Measurements from ENCODE around the gene SAMD3. TPM values are rescaled to one million over a fixed set of nuclear protein-coding genes. Genes with fewer than 3 reads are reported as not detected.

SAMD3 gene
- total RNA-seq, 1 experiment from 2014 or later = 7.5 TPM

- Histone ChIP-seq H3K9ac (ENCODE audit: low read length) (no peak overlapping the region), H3K4me2 (ENCODE audit: low read length) (no peak overlapping the region), H3K79me2 (ENCODE audit: insufficient read depth, low read length) (no peaks in the 10 kb centered on the region), H3K9me3 (ENCODE audit: control insufficient read depth in 1 of 2, insufficient read depth in 1 of 2, low read depth in 1 of 2, low read length in 2 of 2) (no peaks in the 10 kb centered on the region), H3K27me3 (ENCODE audit: insufficient read depth, low read length) (no peaks in the 10 kb centered on the region), H3K36me3 (ENCODE audit: control insufficient read depth in 1 of 2, insufficient read depth in 2 of 2, low read length in 2 of 2) (no peaks in the 10 kb centered on the region), H2AFZ (ENCODE audit: low read depth, low read length, poor library complexity, severe bottlenecking) (no peak overlapping the region), H3K4me3 (replicated peaks in 1 of 2; ENCODE audit: low read depth in 1 of 2, low read length in 2 of 2) (no peak overlapping the region), H4K20me1 (ENCODE audit: insufficient read depth) (no peaks in the 10 kb centered on the region), H3K27ac (ENCODE audit: low read depth, low read length) (no peak overlapping the region), H3K4me1 (ENCODE audit: control insufficient read depth in 1 of 2, insufficient read depth in 2 of 2, low read length in 2 of 2) (no peaks in the 10 kb centered on the region), H3K9me2 (ENCODE audit: insufficient read depth) (no peaks in the 10 kb centered on the region)
- RAD21 ChIA-PET (ENCODE audit: low non-redundant PET in 1 of 2, low total read pairs in 2 of 2, uncharacterized antibody in 2 of 2, unreplicated experiment in 2 of 2) = no interaction called here
- ATAC-seq (no peak), DNase-seq (ENCODE audit: low read depth, low spot score) (no peak)
- intact Hi-C loops (cut with micrococcal nuclease) = no loop called here
- CTCF ChIA-PET = no interaction called here
- TF ChIP-seq ZBTB33 (IDR thresholded peaks at IDR 0.05; ENCODE audit: extremely low read depth, insufficient replicate concordance, low read length) (no peak), CTCF (IDR thresholded peaks at IDR 0.05 in 2 of 3, conservative IDR thresholded peaks at IDR 0.05 in 1 of 3; ENCODE audit: borderline replicate concordance in 1 of 3, insufficient read depth in 1 of 3, low read depth in 2 of 3, low read length in 2 of 3) (no peak), POLR2A (IDR thresholded peaks at IDR 0.05; ENCODE audit: borderline replicate concordance, extremely low read depth, insufficient read depth, insufficient read length) (no peak), ZNF274 (IDR thresholded peaks at IDR 0.05; ENCODE audit: low read depth, low read length) (no peak), CBX3 (IDR thresholded peaks at IDR 0.05; ENCODE audit: low read depth) (no peak), RAD21 (IDR thresholded peaks at IDR 0.05; ENCODE audit: low read depth) (no peak), FOSL1 (IDR thresholded peaks at IDR 0.05; ENCODE audit: low read depth) (no peak)
- POLR2A ChIA-PET = no interaction called here
- no TSS peak for BruUV-seq (replicated peaks)
Observed at GRCh38 chr6:130252527-130253237, 29.9 kb upstream of the SAMD3 start.

All from HCT116 (cell line).